Glutamatergic neuron (in vitro differentiated cells): Measurements from ENCODE around the gene ACER1. TPM values are rescaled to one million over a fixed set of nuclear protein-coding genes. Genes with fewer than 3 reads are reported as not detected.

ENCODE experiments used
- DNase-seq: peaks from one replicate; pipeline ENCODE4 v3.0.0; 2022
- H3K27ac Mint-ChIP-seq: one replicate; pipeline ENCODE4 v1.8.0; 2020; ENCODE audit warnings: mild to moderate bottlenecking, mixed read lengths, inconsistent platforms; ENCODE audit not compliant: unreplicated experiment
- H3K27me3 Mint-ChIP-seq: one replicate; pipeline ENCODE4 v1.8.0; 2020; ENCODE audit warnings: mild to moderate bottlenecking, moderate library complexity, mixed read lengths, inconsistent platforms; ENCODE audit not compliant: unreplicated experiment
- H3K36me3 Mint-ChIP-seq: one replicate; pipeline ENCODE4 v1.8.0; 2020; ENCODE audit warnings: mild to moderate bottlenecking, mixed read lengths, inconsistent platforms; ENCODE audit not compliant: unreplicated experiment
- H3K4me1 Mint-ChIP-seq: one replicate; pipeline ENCODE4 v1.8.0; 2020; ENCODE audit warnings: mild to moderate bottlenecking, low read depth, mixed read lengths, inconsistent platforms; ENCODE audit not compliant: unreplicated experiment
- H3K4me3 Mint-ChIP-seq: one replicate; pipeline ENCODE4 v1.8.0; 2020; ENCODE audit warnings: mild to moderate bottlenecking, mixed read lengths, inconsistent platforms; ENCODE audit not compliant: unreplicated experiment
- H3K9me3 Mint-ChIP-seq: one replicate; pipeline ENCODE4 v1.8.0; 2020; ENCODE audit warnings: mild to moderate bottlenecking, moderate library complexity, mixed read lengths, inconsistent platforms; ENCODE audit not compliant: unreplicated experiment
- CTCF ChIP-seq: fragments of 200-600 bp; sonication (generic); IDR thresholded peaks from one replicate; pipeline ENCODE4 v1.5.0; 2021; ENCODE audit not compliant: partially characterized antibody, unreplicated experiment
- total RNA-seq: library from RNA; stranded (reverse); fragmentation: NEBNext Ultra II Directional; extraction: Animal tissue kit (Norgen Biotek cat#: 25700); gene quantifications from one replicate; pipeline ENCODE4 v1.2.1, GENCODE V29; 2021; ENCODE audit not compliant: unreplicated experiment

The ACER1 gene
- total RNA-seq, 1 donor from 2014 or later, result not detected

- TF ChIP-seq CTCF, result no peak
- Mint-ChIP-seq H3K9me3 (peaks cover 7% of the 10 kb centered on the region), H3K27me3 (peaks cover 12% of the 10 kb centered on the region), H3K4me3 (no peak overlapping the region), H3K36me3 (no peaks in the 10 kb centered on the region), H3K4me1 (peaks cover 43% of the 10 kb centered on the region), H3K27ac (no peak overlapping the region)
- no peak for DNase-seq
These were observed 64.1 kb downstream of the ACER1 start for GRCh38 chr19:6269101-6269886.

- Mint-ChIP-seq H3K4me1 (peaks cover 40% of the 10 kb centered on the region), H3K4me3 (no peak overlapping the region), H3K36me3 (no peaks in the 10 kb centered on the region), H3K27ac (no peak overlapping the region), H3K27me3 (peaks cover 10% of the 10 kb centered on the region), H3K9me3 (peaks cover 7% of the 10 kb centered on the region)
- DNase-seq, result no peak
- TF ChIP-seq CTCF, result no peak
These were observed 65.0 kb downstream of the ACER1 start for GRCh38 chr19:6268382-6268771.

GRCh38 chr19:6267552-6268381, 65.6 kb downstream of the ACER1 start:
- Mint-ChIP-seq H3K9me3 (peaks cover 6% of the 10 kb centered on the region), H3K4me3 (no peak overlapping the region), H3K27me3 (peaks cover 10% of the 10 kb centered on the region), H3K36me3 (no peaks in the 10 kb centered on the region), H3K4me1 (peaks cover 36% of the 10 kb centered on the region), H3K27ac (no peak overlapping the region)
- DNase-seq, result no peak
- no peak for TF ChIP-seq CTCF

- Mint-ChIP-seq H3K27me3 (peaks cover 5% of the 10 kb centered on the region), H3K36me3 (no peaks in the 10 kb centered on the region), H3K4me3 (no peak overlapping the region), H3K4me1 (peaks cover 8% of the 10 kb centered on the region), H3K27ac (no peak overlapping the region), H3K9me3 (no peaks in the 10 kb centered on the region)
- no peak for TF ChIP-seq CTCF
- no peak for DNase-seq
These were observed 68.6 kb downstream of the ACER1 start for GRCh38 chr19:6264803-6265202.
